Omental fat pad (tissue), 4 donors: ENCODE measurements around the gene CSNK1D. TPM values are rescaled to one million over a fixed set of nuclear protein-coding genes. Genes with fewer than 3 reads are reported as not detected.

Source experiments
- ATAC-seq: fragments of 150-250 bp; one replicate; pipeline ENCODE4 v1.9.1; 2016; ENCODE audit warnings: mild to moderate bottlenecking, moderate library complexity; ENCODE audit not compliant: low FRiP score
- DNase-seq: peaks from one replicate; pipeline ENCODE4 v3.0.0-alpha.2; 2019; ENCODE audit warnings: low spot score
- CTCF ChIP-seq, 3 donors: fragments of 450-650 bp; IDR thresholded peaks; one replicate each; pipeline ENCODE4 v1.5.1; 2016 to 2017; ENCODE audit warnings: antibody characterized with exemption in 3 of 3, mild to moderate bottlenecking in 3 of 3, moderate library complexity in 2 of 3
- total RNA-seq, 4 donors: library from RNA; depleted of rRNA; stranded (reverse); fragments of >200 nt; gene quantifications; one replicate each; pipeline ENCODE4 v1.1.0, GENCODE V29; 2016

Gene CSNK1D
- total RNA-seq, 4 donors from 2014 or later = 54.7 to 117 (median 98.4) TPM

- DNase-seq (no peak), ATAC-seq (no peak)
- TF ChIP-seq CTCF (IDR thresholded peaks at IDR 0.05) = no peak
Measured at GRCh38 chr17:82201498-82201910, 72.0 kb downstream of the CSNK1D start.

- TF ChIP-seq CTCF (IDR thresholded peaks at IDR 0.05) = no peak
- no peak for ATAC-seq
- DNase-seq = no peak
Measured at GRCh38 chr17:82200743-82201497, 72.6 kb downstream of the CSNK1D start.

GRCh38 chr17:82200135-82200534 lies 73.4 kb downstream of the CSNK1D start:
- TF ChIP-seq CTCF (IDR thresholded peaks at IDR 0.05) = no peak
- DNase-seq (no peak), ATAC-seq (no peak)

GRCh38 chr17:82199496-82199895 lies 74.0 kb downstream of the CSNK1D start:
- ATAC-seq = no peak
- no peak for TF ChIP-seq CTCF (IDR thresholded peaks at IDR 0.05)
- DNase-seq = no peak

- TF ChIP-seq CTCF (IDR thresholded peaks at IDR 0.05) = no peak
- no peak for DNase-seq
- ATAC-seq = no peak
Measured at GRCh38 chr17:82198092-82198491, 75.4 kb downstream of the CSNK1D start.

- ATAC-seq (no peak), DNase-seq (no peak)
- TF ChIP-seq CTCF (IDR thresholded peaks at IDR 0.05) = no peak
Measured at GRCh38 chr17:82195675-82196672, 77.5 kb downstream of the CSNK1D start.
